ENCODE measurements around the gene INTS6.

DNA sequence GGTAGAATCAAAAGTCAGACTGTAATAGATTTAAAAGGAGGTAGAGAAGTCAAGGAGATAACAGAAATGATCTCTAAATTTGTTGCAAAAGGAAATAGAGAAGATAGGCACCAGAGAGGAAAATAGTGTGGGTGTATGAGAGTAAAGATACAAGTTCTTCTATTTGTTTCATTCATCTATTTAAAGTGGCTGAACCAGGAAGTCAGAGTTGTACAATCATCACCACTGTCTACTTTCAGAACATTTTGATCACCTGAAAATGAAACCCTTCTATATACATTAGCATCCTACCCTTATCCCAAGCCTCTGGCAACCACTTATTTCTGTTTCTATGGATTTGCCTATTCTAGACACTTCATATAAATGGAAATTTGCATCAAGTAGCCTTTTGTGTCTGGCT lies 36.7 kb downstream of the INTS6 start:
- TF ChIP-seq POLR2AphosphoS5 (IDR thresholded peaks at IDR 0.05) (no peak), CTCF (IDR thresholded peaks at IDR 0.05) (no peak)
